Vagina (tissue), 2 donors: Measurements from ENCODE around the gene VPS50. TPM values are rescaled to one million over a fixed set of nuclear protein-coding genes. Genes with fewer than 3 reads are reported as not detected.

Source experiments
- DNase-seq, 2 donors: peaks; one replicate each; pipeline ENCODE4 v3.0.0-alpha.2; 2017; ENCODE audit errors: extremely low spot score in 2 of 2
- H3K27ac ChIP-seq: fragments of 200-600 bp; sonication (generic); one replicate; pipeline ENCODE4 v1.5.1; 2019
- H3K27me3 ChIP-seq: fragments of 200-600 bp; sonication (generic); one replicate; pipeline ENCODE4 v1.5.1; 2019
- H3K36me3 ChIP-seq, 2 donors: fragments of 200-600 bp; sonication (generic); one replicate each; pipeline ENCODE4 v1.5.1; 2017 to 2019
- H3K4me1 ChIP-seq: fragments of 200-600 bp; sonication (generic); one replicate; pipeline ENCODE4 v1.5.1; 2019
- H3K4me3 ChIP-seq, 2 donors: fragments of 200-600 bp; sonication (generic); 1 replicate in 1 of 2; 2 replicates in 1 of 2; pipeline ENCODE4 v1.5.1; 2016 to 2019
- H3K9me3 ChIP-seq: fragments of 200-600 bp; sonication (generic); one replicate; pipeline ENCODE4 v1.5.1; 2019
- CTCF ChIP-seq, 3 experiments: fragments of 450-650 bp in 2 of 3; fragments of 200-600 bp in 1 of 3; sonication (generic) in 1 of 3; IDR thresholded peaks; one replicate each; pipeline ENCODE4 v1.5.1; 2017 to 2019; ENCODE audit warnings: antibody characterized with exemption in 3 of 3, mild to moderate bottlenecking in 2 of 3, moderate library complexity in 2 of 3
- POLR2A ChIP-seq, 2 donors: fragments of 450-650 bp; IDR thresholded peaks; one replicate each; pipeline ENCODE4 v1.6.1; 2017; ENCODE audit warnings: antibody characterized with exemption in 2 of 2, mild to moderate bottlenecking in 2 of 2, moderate library complexity in 2 of 2
- POLR2AphosphoS5 ChIP-seq, 2 donors: sonication (generic); formaldehyde crosslinking; IDR thresholded peaks; one replicate each; pipeline ENCODE4 v1.9.0; 2017; ENCODE audit warnings: antibody characterized with exemption in 2 of 2, mild to moderate bottlenecking in 2 of 2, low read depth in 1 of 2; ENCODE audit not compliant: insufficient read depth in 1 of 2
- intact Hi-C: fragments of 100-400 bp; cut with DNase I; formaldehyde crosslinking; loops from one replicate; pipeline ENCODE4 v1.15.1; 2023
- total RNA-seq: library from RNA; depleted of rRNA; stranded (reverse); fragments of >200 nt; gene quantifications from one replicate; pipeline ENCODE4 v1.2.3, GENCODE V29; 2016

Gene VPS50
- total RNA-seq, 1 donor from 2014 or later, result 13.0 TPM

DNA sequence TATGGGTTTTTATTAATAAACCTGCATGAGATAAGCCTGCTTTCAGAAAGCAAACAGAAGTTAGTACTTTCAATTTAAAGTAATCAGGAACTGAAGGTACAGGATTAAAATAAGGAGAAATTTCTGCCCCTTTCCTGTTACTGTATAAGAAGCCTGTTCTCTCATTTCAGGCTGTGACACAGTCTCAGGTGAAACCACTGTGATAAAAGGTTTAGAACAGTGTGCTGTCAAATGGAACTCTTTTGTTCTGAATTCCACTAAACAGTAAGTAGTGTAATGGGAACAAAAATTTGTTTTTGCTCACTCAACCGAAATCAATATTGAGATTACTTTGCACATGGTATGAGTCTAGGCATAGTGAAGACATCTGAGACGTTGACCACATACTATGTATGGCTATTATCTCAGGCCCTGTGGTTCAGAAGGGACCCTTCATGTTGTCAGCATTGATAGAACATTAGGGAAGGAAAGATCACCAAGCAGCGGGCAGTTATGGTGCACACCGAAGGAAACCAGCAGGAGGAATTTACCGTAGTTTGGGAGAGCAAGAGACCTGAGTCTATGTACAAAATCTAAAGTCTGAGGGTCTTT lies 20.8 kb upstream of the VPS50 start:
- no peak for DNase-seq
- H3K9me3 ChIP-seq, result no peaks in the 10 kb centered on the region
- intact Hi-C loops, result no loop called here
- H3K4me3 ChIP-seq, result no peak overlapping the region
- H3K27ac ChIP-seq, result no peak overlapping the region
- TF ChIP-seq POLR2AphosphoS5 (IDR thresholded peaks at IDR 0.05; ENCODE audit: insufficient read depth in 1 of 2, low read depth in 1 of 2) (no peak), POLR2A (IDR thresholded peaks at IDR 0.05) (no peak), CTCF (IDR thresholded peaks at IDR 0.05) (no peak)
- H3K27me3 ChIP-seq, result no peaks in the 10 kb centered on the region
- no peaks in the 10 kb centered on the region for H3K36me3 ChIP-seq
- no peaks in the 10 kb centered on the region for H3K4me1 ChIP-seq

GRCh38 chr7:93212881-93213280 lies 19.3 kb upstream of the VPS50 start:
- H3K36me3 ChIP-seq, result no peaks in the 10 kb centered on the region
- H3K4me3 ChIP-seq, result no peak overlapping the region
- H3K27ac ChIP-seq, result no peak overlapping the region
- no peaks in the 10 kb centered on the region for H3K27me3 ChIP-seq
- TF ChIP-seq POLR2AphosphoS5 (IDR thresholded peaks at IDR 0.05; ENCODE audit: insufficient read depth in 1 of 2, low read depth in 1 of 2), result no peak
- TF ChIP-seq POLR2A (IDR thresholded peaks at IDR 0.05), result no peak
- intact Hi-C loops, result no loop called here
- H3K4me1 ChIP-seq, result no peaks in the 10 kb centered on the region
- no peaks in the 10 kb centered on the region for H3K9me3 ChIP-seq
- no peak for DNase-seq

GRCh38 chr7:93218997-93219827 lies 13.0 kb upstream of the VPS50 start:
- DNase-seq, result no peak
- no peaks in the 10 kb centered on the region for H3K36me3 ChIP-seq
- no peak for TF ChIP-seq CTCF (IDR thresholded peaks at IDR 0.05)
- no peak for TF ChIP-seq POLR2A (IDR thresholded peaks at IDR 0.05)
- TF ChIP-seq POLR2AphosphoS5 (IDR thresholded peaks at IDR 0.05; ENCODE audit: insufficient read depth in 1 of 2, low read depth in 1 of 2), result no peak
- no peak overlapping the region for H3K4me3 ChIP-seq
- intact Hi-C loops, result no loop called here
- no peak overlapping the region for H3K27ac ChIP-seq
- H3K9me3 ChIP-seq, result no peaks in the 10 kb centered on the region
- no peaks in the 10 kb centered on the region for H3K4me1 ChIP-seq
- H3K27me3 ChIP-seq, result no peaks in the 10 kb centered on the region

DNA sequence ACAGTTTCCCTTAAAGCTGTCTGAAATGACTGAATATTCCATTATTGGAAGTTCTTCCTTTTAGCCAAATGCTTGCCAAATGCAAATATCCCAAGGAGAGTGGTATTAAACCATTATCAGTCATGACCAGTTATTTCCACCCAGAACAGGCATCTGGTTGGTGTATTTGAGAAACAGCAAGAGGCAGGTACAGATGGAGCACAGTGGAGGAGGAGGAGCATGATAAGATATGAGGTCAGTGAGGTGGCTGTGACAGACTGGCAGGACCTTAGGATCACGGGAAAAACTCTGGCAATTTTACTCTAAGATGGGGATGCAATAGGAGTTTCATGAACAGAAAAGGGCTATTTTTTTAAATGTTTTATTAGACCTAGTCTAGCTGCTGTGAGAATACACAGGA lies 12.3 kb upstream of the VPS50 start:
- intact Hi-C loops, result no loop called here
- Histone ChIP-seq H3K27ac (no peak overlapping the region), H3K4me3 (no peak overlapping the region), H3K36me3 (no peaks in the 10 kb centered on the region), H3K9me3 (no peaks in the 10 kb centered on the region), H3K4me1 (no peaks in the 10 kb centered on the region), H3K27me3 (no peaks in the 10 kb centered on the region)
- TF ChIP-seq POLR2AphosphoS5 (IDR thresholded peaks at IDR 0.05; ENCODE audit: insufficient read depth in 1 of 2, low read depth in 1 of 2) (no peak), POLR2A (IDR thresholded peaks at IDR 0.05) (no peak), CTCF (IDR thresholded peaks at IDR 0.05) (no peak)
- no peak for DNase-seq

DNA sequence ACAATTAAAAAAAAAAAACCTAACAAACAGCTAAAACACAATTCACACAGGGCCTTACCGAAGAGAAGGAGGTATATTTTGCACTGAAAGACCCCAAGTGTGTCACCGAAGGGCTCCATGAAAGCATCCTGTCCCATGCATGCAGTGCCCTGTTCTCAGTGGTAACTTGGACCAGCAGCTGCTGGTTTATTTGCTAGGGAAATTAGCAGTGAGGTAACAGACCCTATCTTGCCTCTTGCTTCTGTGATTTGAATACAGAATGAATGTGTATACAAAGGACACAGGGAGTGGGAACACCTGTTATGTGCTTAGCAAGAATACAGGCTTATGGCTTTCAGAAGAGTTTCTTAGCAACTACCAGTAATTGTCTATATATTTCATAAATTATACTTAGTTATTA lies 5.9 kb upstream of the VPS50 start, which contains the start of gene HEPACAM2:
Gene HEPACAM2 (minus strand): TSS at position 160 of the 400 bp plus-strand sequence.
- DNase-seq, result no peak
- H3K4me3 ChIP-seq, result no peak within 1 kb of the TSS
- peaks cover 1% of the 10 kb centered on the region for H3K4me1 ChIP-seq
- H3K36me3 ChIP-seq, result no peaks in the 10 kb centered on the region
- no peak for TF ChIP-seq POLR2AphosphoS5 (IDR thresholded peaks at IDR 0.05; ENCODE audit: insufficient read depth in 1 of 2, low read depth in 1 of 2)
- no peak for TF ChIP-seq CTCF (IDR thresholded peaks at IDR 0.05)
- no peak for TF ChIP-seq POLR2A (IDR thresholded peaks at IDR 0.05)
- H3K27me3 ChIP-seq, result no peaks in the 10 kb centered on the region
- H3K9me3 ChIP-seq, result no peaks in the 10 kb centered on the region
- no peak within 1 kb of the TSS for H3K27ac ChIP-seq
- intact Hi-C loops, result no loop called here
